NCI-H187 (cell line): Measurements from ENCODE around the gene RYR3.

Experiments used
- DNase-seq, 2 experiments: peaks; one replicate each; lab custom pipeline; 2025; lab: John Stamatoyannopoulos, UW

The RYR3 gene

DNA sequence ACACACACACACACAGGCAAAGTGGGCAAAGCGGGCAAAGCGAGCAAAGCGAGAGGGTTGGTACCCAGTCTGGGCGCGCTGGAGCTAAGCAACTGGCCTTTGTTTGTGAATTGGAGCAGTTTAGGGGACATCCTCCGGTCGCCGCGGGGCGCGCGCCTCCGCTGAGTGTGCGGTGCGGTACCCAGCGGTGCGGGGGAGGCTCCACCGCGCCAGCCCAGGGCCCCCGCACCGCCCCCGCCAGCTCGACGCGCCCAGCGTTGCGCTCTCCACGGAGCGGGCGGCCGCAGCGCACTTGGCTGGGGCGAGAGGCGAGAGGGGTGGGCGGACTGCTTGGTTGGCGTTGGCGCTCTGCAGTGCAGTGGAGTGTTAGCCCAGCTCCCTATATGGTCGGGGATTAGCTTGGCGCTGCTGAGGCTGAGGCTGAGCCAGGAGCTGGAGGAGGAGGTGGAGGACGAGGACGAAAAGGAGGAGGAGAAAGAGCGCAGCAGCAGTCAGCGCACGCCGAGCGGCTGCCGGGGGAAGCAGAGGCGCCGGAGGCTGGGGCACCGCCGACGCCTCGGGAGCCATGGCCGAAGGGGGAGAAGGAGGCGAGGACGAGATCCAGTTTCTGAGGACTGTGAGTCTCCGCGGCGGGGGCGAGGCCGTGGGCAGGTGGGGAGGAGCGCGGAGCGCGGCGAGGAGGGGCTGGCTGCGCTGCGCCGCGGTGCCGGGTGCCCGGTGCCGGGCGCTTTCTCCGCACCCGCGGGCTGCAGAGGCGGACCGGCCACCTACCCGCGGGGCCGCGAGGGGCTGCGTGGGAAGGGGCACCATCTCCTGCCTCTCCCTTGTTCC lies at the start of gene RYR3:
RYR3 (plus strand) TSS at position 487 of the 831 bp plus-strand sequence; CDS start at position 566, 79 bp downstream.
- no peak for DNase-seq

DNA sequence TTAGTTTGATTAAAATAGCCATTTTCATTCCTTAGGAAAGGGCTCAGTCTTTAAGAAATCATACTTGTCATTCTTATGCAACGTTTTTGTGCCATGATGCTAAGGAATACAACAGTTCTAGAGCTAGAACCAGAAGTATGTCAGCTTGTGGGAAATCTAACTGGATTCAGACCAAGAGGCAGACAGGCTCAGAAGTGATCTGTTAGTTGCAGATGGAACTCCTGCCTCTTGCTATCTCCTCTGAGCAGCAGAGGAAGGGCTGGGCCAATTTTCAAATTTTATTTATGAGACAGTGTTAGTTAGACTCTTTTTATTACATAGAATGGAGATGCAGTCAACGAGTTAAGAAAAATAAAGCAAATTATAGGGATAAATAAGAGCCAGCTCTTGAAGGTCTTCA lies 48.5 kb upstream of the RYR3 start:
- DNase-seq, result no peak

DNA sequence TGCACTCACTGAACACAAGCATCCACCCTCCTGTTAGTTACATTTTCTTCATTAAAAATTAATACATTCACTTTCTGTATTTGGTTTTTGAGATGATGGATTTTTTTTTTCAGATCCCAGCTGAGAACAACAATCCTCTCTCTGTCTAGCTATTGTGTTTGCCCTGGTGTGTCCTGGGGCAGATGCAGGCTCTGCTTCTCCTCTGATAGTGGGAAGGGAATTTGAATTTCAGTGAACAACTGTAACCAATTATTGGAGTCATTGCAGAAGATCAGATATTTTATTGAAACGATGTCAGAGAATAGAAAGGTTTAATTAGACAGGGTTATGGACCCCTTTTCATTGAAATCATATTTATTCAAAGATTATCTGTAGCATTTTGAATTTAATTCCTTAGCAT lies 33.1 kb upstream of the RYR3 start:
- no peak for DNase-seq

DNA sequence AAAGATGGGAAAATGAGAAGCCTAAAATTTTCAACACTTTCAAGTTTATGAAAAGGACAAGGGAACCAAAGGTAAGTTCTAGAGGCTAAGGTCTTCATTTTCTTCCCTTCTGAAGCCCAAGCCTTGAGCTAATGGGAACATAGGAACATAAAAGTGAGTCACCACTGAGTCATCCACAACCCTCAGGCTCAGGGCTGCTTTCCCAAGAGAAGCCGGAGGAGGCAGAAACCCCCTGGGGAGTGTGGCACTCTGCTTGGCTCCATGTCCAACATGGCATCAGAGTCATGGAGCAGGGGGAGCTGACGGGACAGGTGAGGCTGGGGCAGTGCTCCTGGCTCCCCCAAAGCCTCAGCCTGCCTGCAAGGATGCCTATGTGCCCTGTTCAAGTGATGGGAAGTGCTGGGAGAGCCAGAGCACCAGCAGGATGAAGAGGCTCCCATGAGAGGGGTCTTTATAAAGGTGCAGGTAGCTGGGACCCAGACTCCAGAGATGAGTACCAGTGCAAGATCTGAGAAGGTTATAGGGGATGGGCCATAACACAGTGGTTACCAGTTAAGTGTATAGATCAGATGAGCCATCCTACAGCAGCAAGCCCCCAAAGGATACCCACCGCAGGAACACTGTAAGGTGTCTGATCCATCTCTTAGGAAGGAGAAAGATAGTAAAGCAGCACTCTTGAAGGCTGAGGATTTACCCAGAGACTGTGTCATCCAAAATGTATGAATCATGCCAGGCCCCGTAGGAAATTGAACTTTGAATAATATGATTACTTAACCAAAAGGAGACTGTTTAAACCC lies 31.8 kb upstream of the RYR3 start:
- DNase-seq, result no peak

DNA sequence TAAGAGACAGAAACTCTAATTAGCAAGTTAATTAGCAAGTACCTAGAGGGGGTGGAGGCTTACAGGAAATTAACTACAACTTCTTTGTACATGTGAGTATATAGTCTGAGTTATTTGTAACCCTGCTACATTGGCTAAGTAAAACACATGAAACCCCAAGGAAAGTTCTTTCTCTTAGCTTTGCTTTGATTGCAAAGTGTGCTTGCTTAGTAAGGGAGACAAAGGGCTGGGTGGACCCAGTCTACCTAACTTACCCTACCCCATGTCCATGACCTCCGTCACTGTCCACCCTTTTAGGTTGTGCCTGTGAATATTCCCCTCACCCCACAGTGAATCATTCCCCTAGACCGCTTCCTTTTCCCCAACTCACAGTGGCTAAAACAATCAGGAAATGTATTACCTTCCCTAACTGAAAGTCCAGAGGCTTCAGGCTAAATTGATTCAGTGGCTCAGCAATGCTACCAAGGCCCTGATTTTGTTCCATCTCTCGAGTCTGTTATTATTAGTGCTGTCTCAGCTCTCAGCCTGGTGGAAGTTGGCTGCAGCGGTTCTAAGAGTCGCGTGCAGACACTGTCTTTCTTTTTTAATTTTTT lies 31.1 kb upstream of the RYR3 start:
- DNase-seq, result no peak

DNA sequence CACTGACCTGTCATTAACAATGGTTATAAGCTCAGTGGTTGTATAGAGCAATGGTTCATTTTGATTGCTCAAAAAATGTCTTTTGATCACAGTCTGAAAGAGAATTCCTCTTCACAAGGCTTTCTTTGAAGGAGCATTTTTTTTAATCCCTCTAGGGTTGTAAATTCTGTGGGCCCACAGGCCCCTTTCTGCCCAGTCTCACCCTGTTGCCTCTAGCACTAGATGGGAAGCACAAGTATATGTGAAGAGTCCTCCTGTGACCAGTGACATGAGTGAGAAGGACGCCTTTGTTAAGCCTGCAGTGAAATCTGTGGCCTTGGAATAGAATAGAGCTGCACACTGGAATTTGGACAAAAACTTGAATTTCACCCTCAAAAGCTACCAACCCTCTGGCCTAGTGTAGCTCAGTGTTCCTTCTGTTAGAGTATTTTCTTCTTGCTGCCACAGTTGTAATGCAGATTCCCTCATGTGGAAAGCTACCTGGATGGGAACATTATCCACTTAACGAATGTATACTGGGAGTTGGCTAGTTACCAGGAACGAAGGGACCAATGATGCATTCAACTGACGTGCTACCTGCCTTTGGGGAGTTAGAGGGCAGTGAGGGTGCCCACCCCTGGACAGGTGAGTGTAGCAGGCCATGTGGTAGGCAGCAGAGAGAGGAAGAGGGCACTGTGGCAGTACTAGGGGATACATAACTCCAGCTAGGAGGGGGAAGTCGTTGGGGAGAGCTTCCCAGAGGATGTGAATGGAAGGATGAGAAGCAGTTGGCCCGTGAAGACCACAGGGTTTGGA lies 28.3 kb upstream of the RYR3 start:
- DNase-seq, result no peak

DNA sequence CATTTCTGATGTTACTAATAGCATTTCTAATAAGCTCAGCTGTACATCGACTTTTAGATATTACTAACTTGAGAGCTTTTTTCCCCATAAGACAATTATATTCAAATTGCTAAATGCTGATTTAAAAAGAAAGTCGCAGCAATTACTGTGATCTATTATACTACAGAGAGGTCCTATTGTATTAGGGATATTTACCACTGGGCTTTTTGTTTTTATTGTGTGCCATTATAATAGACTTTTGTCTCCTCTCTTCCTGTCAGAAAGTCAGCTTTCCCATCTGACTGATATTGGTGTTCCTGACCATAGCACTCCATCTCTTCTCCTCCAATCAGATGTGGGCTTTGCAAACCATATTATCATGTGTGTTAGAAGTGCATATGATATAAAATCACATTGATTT lies 27.2 kb upstream of the RYR3 start:
- no peak for DNase-seq

DNA sequence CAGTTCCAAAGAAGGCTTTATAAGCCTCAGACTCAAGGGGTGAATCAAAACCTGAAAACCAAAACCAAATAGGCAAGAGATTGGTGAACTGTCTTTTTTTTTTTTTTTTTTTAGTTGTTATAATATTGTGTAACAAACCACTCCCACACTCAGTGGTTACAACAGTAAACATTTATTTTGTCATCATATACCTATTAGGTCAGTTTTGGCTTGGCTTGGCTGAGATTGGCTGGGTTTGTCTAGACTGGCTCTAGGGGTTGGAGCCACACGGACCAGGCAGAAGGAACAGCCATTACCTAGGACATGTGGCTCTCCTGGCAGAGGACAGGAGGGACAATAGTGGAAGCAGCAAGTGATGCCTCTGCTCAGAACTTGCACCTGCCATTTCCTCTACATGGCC lies 26.4 kb upstream of the RYR3 start:
- DNase-seq, result no peak

DNA sequence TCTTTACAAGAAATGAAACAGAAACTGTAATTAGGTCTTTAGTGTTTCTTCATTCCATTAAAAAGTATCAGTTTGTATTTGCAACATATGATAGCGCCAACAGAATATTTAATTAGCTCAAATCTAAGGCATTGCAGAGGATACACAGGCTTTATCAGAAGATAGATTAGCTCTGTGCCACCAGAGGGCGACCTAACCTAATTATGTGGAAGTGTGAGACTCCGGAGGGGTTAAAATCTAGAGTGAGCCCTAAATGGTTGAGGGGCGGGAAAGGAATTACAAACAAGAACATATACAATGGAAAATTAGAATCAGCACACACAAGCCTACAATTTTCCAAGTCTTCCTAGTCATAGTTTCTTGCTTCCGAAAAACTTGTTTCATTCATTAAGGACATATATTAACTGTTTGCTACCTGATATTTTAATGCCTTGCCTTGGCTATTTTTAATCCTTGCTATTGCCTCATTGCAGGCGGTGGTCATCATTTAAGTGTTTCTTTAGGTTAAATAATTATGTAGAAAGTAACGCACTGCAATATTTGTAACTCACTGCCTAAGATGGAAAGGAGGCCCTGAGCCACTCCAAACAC lies 18.0 kb upstream of the RYR3 start:
- DNase-seq, result peak in 1 of 2 experiments; percentile 33

DNA sequence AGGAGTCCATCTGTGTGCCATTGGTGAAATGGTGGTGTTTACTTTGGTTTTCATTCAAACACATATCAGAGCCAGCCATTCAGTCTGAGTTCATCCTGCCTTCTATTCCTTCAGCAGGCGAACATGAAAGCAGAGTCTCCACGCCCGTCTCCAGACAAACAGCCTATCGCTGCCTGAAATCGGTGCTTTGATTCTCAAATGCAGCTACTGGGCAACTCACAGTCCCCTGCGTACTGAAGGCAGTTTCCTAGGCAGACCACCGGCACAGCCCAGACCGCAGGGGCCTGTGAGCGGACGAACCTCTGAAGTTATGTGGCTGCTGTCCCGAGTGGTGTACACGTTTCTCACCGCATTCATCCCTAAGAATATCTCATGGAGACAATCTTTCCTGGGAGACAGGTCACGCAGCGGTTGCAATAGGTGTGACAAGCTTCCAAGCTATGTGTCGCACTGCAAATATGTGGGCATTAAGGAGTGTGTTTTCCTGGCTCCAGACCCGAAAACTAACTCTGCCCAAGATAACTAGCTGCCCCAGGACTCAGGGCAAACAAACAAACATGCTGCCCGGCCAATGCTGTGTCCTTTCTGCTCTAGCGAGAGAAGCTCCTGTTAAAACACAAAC lies 16.9 kb upstream of the RYR3 start:
- no peak for DNase-seq

DNA sequence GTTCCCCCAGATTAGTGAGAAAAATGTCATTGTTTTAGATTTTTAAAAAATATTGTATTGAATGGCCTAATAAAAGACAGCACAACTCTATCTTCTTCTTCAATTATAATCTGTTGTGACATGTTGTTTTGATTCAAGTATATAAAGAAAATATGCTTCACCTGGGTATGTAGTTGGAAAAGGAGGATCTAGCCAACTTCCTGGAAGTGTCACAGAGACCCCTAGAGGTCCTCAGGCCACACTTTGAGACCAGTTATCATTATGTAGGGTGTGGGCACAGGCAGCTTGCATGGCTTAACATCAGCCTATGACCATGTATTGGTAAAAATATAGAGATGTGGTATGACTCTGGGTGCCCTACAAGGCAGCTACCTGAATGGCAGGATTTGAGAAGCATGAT lies 14.7 kb upstream of the RYR3 start:
- no peak for DNase-seq

DNA sequence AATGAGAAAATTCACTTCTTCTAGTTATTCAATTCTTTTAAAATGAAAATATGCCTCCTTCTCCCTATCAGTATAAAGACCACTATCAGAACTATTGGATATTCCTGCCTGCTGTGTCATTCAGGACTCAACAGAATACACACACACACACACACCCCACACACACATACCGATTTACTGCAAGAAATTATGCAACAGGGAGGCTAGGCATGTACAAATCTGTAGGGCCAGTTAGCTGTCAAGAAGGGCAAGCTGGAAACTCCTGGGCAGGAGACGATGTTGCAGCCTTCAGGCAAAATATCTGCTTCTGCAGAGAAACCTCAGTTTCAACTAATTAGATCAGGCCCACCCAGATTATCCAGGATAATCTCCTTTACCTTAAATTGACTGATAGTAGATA lies 13.9 kb upstream of the RYR3 start:
- no peak for DNase-seq

DNA sequence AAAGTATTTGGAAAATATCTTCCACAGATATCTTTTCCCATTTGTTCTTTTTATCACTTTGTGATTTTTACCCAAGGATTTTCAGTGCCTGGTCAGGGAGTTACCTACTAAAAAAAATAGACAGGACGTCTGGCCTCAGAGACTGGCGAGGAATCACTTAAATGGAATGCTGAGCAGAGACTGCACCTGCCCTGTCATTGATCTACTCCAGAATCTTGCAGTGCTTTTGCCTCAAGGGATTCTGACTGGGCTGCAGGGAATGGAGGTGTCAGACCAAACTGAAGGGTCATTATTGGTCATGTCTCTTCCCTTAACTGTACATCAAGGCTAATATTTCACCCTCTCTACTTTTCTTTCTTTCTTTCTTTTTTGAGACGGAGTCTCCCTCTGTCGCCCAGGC lies 12.1 kb upstream of the RYR3 start:
- no peak for DNase-seq

DNA sequence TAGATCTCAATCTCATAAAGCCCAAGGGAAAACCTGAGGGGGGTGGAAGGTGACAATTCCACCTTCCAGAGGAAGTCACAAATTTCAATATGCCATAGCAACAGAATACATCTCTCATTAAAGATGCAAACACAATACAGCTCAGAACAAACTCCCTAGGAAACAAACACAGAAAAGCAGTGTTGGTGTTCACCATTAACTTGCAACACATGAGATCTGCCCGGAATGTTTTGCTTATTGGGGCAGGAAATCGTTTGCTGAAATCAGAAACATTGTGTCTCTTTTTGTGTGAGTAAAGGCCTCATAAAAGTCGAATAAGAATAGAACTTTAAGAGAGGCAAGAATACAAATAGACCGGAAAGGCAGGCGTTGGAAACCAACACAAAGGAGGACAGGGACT lies 5.8 kb upstream of the RYR3 start:
- DNase-seq, result no peak

DNA sequence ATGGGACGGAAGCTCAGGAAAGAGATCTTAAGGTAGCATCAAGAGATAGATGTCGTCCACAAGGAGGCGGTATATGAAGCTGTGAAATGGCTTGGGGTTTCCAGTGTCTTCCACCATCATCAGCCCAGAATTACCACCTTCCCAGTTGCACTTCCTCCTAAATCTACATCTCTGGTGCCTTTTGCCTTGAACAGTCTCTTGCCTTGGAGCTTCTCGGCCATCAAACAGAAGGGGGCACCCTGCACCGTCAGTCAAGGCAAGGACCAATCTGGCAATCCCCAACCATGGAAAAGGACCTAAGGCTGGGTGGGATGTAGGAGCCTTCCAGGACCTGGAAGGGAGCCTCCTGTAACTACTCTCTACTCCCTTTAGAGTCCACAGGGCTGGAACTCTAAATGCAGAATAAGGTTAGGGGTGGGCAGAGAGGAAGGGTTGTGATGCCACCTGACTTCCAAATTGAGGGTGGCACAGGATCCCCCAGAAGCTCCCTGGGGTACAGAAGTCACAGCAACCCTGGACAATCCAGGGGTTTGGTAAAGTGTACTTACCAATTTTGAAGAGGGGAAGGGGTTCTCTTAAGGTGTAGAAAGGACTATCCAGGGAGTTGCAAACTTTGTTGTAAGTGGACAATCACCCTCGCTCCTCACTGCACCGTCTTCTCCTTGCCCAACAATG lies 1.0 kb upstream of the RYR3 start:
- no peak for DNase-seq

DNA sequence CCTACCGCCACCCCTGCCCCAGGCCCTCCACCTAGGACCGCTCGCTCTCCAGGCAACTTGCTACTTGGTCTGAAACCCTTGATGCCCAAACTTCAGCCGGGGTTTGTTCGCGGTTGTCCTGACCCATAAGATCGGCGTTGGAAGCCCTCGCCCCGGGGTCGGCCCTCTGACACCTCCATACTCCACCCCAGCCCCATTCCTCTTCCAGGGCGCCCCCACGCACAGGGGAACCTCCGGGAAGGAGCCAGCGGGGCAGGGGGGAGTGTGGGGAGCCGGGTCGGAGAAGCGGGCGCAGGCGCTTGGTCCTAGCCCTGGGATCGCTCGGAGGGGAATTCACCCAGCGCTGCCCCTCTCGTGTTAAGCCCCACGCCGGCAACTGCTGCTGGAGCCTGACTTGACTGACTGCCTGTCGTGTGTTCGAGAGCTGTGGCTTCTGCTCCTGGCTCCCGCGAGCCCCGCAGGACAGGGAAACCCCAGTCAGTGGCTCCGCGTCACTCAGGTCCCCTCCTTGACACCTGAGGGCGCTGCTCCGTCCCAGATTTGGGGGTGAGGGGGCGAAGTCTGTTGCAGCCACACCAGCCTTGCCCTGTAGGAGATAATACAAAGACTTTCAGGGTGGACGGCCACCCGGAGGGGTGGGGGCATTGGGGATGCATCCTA lies 675 bp downstream of the RYR3 start:
- no peak for DNase-seq

DNA sequence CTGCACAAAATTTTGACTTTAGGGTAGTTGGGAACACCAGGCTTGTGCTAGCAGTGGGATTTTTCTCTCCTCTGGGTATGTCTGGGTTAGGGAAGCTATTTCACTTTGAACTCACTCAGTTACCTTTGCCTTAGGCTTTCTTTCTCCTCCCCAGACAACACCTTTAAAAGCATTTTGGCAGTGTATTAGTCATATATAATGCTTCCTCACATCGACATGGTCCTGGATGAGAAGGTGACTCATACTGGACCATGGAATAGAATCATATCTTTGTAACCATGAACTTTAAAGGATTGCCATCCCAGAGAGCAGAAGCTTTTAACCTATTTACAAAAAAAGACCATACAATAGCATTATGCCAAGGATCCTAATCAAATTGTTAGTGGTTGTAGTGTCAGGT lies 2.7 kb downstream of the RYR3 start:
- no peak for DNase-seq

DNA sequence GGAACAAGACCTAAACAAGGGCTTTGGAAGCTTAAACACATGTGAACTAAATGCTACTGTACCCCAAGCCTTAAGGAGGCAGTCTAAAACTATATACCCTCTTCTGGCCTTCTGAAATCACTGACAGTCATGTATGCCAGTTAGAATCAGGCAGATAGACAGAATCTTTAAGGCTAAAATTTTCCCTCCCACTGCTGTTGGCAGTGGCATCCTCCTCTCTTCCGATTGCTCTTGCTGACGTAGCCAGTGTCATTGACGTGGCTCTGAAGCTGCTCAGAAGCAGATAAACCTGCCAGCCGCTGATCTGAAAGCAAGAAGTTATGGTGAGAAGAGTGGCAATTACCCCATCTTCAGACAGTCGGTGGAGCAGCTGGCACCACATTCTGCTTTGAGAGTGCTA lies 3.3 kb downstream of the RYR3 start:
- no peak for DNase-seq

DNA sequence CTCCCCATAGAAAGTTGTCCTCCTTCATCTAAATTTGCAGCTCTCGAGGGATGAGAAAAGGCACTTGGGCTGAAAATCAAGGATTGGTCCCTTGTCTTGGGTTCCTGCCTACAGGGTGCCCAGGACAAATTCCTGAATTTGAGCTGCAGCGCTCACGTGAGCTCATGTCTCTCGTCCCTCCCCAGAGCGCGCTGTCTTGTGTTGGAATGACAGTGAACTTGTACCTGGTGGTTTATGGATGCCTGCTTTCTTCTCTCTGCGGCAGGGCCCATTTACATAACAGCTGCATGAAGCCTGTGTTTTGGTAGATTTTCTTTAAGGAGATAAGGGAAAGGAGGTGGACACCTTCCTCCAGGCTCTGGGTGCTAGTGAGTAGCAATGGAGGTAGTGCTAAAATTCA lies 4.3 kb downstream of the RYR3 start:
- no peak for DNase-seq

DNA sequence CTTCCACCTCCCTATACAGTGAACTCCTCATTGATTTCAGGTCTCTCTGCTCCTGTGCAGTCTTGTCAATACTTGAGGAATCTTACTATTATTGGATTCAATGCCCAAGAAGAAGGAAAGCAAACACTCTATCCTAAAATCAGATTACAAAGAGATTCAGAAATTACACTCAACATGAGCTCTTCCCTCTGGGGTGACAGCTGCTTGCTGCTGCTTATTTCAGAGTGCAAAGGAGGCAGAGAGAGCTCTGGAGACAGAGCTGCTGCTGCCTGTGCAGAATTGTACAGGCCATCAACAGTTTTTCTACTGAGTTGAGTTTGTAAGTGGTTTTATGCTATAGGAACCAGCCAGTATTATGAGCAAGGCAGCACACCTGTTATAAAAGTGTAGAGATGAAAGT lies 7.1 kb downstream of the RYR3 start:
- DNase-seq, result no peak
